Measurements from ENCODE around the gene FAF1. TPM values are rescaled to one million over a fixed set of nuclear protein-coding genes. Genes with fewer than 3 reads are reported as not detected.

The FAF1 gene
- total RNA-seq, 4 donors from 2014 or later, result 46.1 to 72.2 (median 52.2) TPM

DNA sequence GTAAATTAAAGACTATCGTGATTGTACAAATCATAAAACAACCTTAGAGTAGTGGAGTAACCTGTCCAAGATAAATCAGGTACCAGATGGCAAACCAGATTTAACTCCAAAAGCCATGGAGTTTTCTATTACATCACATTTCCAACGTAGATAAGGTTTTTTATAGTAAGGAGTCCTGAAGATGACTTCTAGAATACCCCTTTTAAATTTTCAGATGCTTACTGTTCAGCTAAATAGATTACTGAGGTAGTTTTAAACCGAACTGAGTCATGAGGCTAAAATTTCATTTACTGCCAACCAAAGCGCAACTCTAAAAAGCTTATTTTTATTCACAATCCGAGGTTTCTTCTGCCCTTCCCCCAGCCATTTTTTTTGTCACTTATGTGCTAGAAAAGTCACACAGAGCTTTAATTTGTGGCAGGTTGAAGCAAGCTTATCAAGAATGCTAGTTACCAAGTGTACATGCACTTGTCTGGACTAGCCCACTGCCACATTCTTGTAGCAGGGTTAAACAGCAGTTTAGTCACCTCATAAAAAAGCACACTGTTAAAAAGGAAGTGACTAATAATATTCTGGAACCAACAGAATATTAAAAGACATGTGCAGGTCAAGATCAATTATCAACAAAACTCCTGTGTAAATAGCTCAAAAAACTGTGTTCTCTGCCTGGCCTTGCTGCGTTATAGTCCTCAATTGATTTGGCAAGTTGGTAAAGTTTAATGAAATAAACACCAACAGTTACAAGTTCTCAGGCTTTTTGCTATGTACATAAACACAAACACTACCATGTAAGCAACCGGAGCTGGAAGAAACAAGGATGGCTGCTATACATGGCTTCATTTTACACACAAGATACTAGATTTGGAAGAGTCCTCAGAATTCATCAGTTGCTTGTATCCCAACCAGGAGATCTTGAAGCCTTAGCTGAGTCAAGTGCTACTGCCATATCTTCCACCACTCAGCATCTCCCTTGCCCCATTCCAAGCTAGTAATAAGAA lies 356.5 kb downstream of the FAF1 start:
- TF ChIP-seq, protein P1, sequence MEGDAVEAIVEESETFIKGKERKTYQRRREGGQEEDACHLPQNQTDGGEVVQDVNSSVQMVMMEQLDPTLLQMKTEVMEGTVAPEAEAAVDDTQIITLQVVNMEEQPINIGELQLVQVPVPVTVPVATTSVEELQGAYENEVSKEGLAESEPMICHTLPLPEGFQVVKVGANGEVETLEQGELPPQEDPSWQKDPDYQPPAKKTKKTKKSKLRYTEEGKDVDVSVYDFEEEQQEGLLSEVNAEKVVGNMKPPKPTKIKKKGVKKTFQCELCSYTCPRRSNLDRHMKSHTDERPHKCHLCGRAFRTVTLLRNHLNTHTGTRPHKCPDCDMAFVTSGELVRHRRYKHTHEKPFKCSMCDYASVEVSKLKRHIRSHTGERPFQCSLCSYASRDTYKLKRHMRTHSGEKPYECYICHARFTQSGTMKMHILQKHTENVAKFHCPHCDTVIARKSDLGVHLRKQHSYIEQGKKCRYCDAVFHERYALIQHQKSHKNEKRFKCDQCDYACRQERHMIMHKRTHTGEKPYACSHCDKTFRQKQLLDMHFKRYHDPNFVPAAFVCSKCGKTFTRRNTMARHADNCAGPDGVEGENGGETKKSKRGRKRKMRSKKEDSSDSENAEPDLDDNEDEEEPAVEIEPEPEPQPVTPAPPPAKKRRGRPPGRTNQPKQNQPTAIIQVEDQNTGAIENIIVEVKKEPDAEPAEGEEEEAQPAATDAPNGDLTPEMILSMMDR (IDR thresholded peaks at IDR 0.05; ENCODE audit: low read depth), result no peak

DNA sequence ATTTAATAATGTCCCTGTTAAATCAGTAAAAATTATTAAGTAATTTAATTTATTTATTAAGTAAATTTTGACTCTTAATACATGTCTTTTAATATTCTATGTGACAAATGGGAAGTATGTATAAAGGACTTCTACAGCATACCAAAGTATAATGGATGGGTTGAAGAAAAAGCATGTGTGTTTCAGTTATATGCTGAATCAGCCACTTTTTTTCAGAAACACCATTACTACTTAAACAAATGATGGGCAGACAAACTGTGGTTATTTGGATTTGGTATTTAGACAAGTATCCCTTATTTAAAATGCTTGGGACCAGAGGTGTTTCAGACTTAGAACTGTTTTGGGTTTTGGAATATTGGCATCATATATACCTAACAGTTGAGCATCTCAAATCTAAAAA lies 360.5 kb downstream of the FAF1 start:
- TF ChIP-seq, protein P1 (IDR thresholded peaks at IDR 0.05; ENCODE audit: low read depth), result no peak

DNA sequence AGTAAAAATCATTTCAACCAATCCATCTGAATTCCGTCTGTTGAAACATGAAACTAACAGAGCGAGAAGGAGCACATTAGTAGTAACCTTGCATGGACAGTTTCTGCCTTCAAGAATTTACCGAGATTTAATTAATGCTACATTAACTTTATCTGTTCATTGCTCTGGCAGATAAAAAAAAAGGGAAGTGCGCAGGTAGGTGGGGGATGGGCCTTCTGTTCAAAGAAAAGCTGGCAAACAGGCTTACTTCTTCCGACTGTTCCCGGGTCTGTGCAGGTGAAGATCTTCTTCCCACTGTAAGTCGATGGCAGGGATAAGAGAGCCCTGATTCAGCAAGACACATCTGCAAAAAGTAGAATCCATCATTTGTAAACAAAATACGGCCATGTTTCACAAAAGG lies 364.2 kb downstream of the FAF1 start:
- TF ChIP-seq, protein P1 (IDR thresholded peaks at IDR 0.05; ENCODE audit: low read depth), result no peak

DNA sequence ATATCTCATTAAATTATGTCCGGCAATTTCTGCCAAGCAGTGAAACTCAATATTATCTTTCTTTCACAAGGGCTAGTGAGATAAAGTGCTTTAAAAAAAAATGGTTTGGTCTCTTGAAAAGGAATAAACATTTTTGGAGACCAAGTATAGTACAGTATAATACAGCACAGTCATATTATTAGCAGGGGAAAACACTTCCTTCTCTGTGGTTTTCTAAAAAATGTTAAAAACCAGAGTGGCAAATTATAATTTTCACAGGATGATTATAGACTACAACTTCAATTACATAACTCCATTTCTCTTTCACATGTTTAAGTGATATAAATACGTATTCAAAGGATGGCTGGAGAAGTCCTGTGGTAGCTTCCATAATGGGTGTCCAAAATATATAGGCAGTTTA lies 366.6 kb downstream of the FAF1 start:
- TF ChIP-seq, protein P1 (IDR thresholded peaks at IDR 0.05; ENCODE audit: low read depth), result no peak

DNA sequence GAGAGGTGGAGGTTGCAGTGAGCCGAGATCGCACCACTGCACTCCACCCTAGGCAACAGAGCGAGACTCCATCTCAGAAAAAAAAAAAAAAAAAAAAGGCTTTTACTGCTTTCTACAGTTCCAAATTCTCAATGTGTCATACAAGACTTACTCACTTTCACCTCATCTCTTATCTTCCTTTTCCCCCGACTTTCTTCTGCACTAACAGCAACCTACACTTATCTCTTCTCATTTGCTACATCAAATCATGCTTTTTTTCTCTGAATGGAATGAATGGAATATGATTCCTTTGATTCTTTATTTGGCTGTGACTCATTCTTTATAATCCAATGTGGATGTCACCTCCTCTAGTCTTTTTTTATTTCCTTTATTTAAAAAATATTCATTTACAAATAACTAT lies 368.5 kb downstream of the FAF1 start:
- TF ChIP-seq, protein P1 (IDR thresholded peaks at IDR 0.05; ENCODE audit: low read depth), result no peak

DNA sequence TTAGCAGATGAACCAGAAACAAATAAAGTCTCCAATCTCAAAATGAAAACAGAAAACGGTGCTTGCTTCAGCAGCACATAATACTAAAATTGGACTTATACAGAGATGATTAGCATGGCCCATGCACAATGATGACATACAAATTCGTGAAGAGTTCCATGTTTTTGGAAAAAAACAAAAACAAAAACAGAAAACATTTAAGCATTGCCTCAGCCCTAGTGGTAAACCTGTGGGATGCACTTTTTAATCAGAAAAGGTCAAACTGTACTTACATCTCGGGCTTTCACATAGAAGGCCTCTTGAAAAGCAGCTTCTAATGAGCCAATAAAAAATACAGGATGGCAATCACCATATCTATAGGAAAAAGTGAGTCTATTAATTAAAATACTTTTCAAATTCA lies 377.7 kb downstream of the FAF1 start:
- TF ChIP-seq, protein P1 (IDR thresholded peaks at IDR 0.05; ENCODE audit: low read depth), result no peak

DNA sequence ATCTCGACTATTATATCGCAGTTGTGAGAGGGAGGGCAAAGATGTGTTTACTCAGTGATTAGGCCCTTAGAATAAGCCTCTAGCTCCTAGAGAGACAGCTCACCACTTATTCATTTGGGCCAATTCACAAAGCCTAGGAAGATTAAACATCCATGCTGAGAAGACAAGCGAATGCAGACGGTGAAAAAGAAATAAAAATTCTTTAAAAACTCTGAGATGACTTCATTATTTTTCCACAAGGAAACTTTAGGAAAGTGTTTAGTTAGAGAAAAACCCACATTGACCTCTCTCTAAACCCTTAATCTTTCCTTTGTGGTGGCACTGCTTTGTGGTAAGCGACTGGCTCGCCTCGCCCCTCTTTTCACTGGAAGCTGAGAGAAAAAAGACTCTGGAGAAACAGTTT lies 390.0 kb downstream of the FAF1 start:
- TF ChIP-seq, protein P1 (IDR thresholded peaks at IDR 0.05; ENCODE audit: low read depth), result no peak
